ENCODE data around the gene TTLL5. TPM values are rescaled to one million over a fixed set of nuclear protein-coding genes. Genes with fewer than 3 reads are reported as not detected.

TTLL5 gene
- total and polyA plus RNA-seq, 9 of the 15 experiments (the other 6 are each of a cell fraction or from before 2014, with no cell fraction given) = 4.1 to 18.9 (median 12.6) TPM

DNA sequence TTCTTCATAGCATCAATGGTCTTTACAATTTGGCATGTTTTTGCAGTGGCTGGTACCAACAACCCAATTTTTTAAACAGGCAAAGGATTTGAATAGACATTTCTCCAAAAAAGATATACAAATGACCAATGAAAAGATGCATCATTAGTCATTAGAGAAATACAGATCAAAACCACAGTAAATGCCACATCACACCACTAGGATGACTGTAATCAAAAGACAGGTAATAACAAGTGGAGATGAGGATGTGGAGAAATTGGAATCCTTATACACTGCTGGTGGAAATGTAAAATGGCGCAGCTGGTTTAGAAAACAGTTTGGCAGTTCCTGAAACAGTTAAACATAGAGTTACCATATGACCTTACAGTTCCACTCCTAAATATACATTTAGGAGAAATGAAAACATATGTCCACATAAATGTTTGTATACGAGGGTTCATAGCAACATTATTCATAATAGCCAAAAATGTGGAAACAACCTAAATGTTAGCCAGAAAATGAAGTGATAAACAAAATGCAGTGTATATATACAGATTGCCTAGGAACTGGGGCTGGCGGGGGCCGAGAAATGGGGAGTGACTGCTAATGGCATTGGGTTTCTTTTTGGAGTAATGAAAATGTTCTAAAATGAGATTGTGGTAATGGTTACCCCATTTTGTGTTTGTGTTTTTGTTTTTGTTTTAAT, 265.5 kb downstream of the TTLL5 start (continued):
- TF ChIP-seq EHMT2 (IDR thresholded peaks at IDR 0.05) (no peak), EWSR1 (IDR thresholded peaks at IDR 0.05; ENCODE audit: borderline replicate concordance, low read depth, partially characterized antibody) (no peak), ZNF146 (CRISPR knock-in tag; IDR thresholded peaks at IDR 0.05; ENCODE audit: unreplicated experiment) (no peak)

DNA sequence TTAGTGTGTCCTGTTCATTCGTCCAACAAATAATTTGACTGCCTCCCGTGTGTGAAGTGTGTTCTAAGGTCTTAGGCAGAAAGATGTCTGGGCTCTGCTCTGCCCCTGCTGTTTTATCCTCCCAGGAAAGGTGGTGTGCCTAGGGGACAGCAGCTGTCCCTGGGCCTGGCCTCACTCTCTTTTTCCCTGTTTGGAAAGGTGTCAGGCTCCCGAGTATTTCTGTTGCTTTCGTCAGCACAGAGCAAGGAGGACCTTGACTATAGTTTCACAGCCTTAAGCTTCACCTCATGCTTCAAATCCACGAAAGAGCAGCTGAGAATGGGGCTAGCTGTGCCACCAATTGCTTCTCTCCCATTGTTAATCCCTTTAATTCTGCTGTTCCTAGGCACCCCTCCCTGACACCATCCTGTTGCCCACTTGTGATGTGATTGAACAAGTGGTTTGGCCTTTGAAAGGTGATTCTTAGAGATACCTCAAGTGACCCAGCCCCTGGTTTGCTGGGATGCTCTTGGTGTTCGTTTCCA, 266.6 kb downstream of the TTLL5 start:
- 50% methylated on average over 6 of the region's 6 CpGs for WGBS (ENCODE audit: insufficient coverage, low coverage, missing lambda C conversion rate)
- ATAC-seq (no peak; the same call in 2 of the 3 replicates), FAIRE-seq (no peak), DNase-seq (ENCODE audit: extremely low read depth in 1 of 4, low spot score in 3 of 4) (no peak)
- no TSS peak for BruUV-seq (replicated peaks)
- Histone ChIP-seq H3K27me3 (ENCODE audit: control insufficient read depth in 2 of 2, insufficient read depth in 2 of 2, low read length in 2 of 2) (no peaks in the 10 kb centered on the region), H4K20me1 (replicated peaks; ENCODE audit: control insufficient read depth, insufficient read depth, low read length) (no peaks in the 10 kb centered on the region), H3K4me2 (ENCODE audit: insufficient read depth, low read length) (no peak overlapping the region), H3K79me2 (ENCODE audit: control insufficient read depth, insufficient read depth, low read length) (no peaks in the 10 kb centered on the region), H3K9ac (ENCODE audit: insufficient read depth in 1 of 2, low read depth in 2 of 2, low read length in 2 of 2) (peak overlapping the region in 1 of 2 experiments; percentile 33; a peak in 1 of 4 replicates), H3K9me3 (replicated peaks; ENCODE audit: control insufficient read depth, insufficient read depth, low read depth, low read length) (no peaks in the 10 kb centered on the region), H3K27ac (ENCODE audit: extremely low read depth, low read depth, low read length) (no peak overlapping the region), H3K4me3 (no peak overlapping the region), H3K4me1 (replicated peaks in 1 of 2; ENCODE audit: control insufficient read depth in 2 of 2, insufficient read depth in 2 of 2, low read length in 2 of 2) (peaks cover 0 to 8% of the 10 kb centered on the region in 2 experiments; a peak in 2 of 5 replicates), H3K9me1 (ENCODE audit: control insufficient read depth, insufficient read depth, low read length) (no peaks in the 10 kb centered on the region), H2AFZ (ENCODE audit: low read depth, low read length) (no peak overlapping the region), H3K36me3 (ENCODE audit: control insufficient read depth, insufficient read depth, low read length) (no peaks in the 10 kb centered on the region; the same call in 2 of the 3 replicates)
- ChIA-PET POLR2A (interaction anchor here (0.7 to 1.2 kb wide), 2 partner anchors 9 to 760 kb away, joined by 3 read pairs; no protein-coding TSS in a partner anchor), CTCF (ENCODE audit: low intra/inter-chr PET ratio) (no interaction called here)
- intact Hi-C loops (cut with micrococcal nuclease) (no loop called here), in situ Hi-C loops (cut with MboI) (no loop called here)
- TF ChIP-seq, protein P1, sequence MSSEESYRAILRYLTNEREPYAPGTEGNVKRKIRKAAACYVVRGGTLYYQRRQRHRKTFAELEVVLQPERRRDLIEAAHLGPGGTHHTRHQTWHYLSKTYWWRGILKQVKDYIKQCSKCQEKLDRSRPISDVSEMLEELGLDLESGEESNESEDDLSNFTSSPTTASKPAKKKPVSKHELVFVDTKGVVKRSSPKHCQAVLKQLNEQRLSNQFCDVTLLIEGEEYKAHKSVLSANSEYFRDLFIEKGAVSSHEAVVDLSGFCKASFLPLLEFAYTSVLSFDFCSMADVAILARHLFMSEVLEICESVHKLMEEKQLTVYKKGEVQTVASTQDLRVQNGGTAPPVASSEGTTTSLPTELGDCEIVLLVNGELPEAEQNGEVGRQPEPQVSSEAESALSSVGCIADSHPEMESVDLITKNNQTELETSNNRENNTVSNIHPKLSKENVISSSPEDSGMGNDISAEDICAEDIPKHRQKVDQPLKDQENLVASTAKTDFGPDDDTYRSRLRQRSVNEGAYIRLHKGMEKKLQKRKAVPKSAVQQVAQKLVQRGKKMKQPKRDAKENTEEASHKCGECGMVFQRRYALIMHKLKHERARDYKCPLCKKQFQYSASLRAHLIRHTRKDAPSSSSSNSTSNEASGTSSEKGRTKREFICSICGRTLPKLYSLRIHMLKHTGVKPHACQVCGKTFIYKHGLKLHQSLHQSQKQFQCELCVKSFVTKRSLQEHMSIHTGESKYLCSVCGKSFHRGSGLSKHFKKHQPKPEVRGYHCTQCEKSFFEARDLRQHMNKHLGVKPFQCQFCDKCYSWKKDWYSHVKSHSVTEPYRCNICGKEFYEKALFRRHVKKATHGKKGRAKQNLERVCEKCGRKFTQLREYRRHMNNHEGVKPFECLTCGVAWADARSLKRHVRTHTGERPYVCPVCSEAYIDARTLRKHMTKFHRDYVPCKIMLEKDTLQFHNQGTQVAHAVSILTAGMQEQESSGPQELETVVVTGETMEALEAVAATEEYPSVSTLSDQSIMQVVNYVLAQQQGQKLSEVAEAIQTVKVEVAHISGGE (CRISPR knock-in tag; IDR thresholded peaks at IDR 0.05) = no peak
- TF ChIP-seq RUNX1 (IDR thresholded peaks at IDR 0.05; ENCODE audit: low read depth) (no peak), SAP30 (IDR thresholded peaks at IDR 0.05; ENCODE audit: borderline replicate concordance, insufficient read depth, low read depth, low read length, poor library complexity, severe bottlenecking) (no peak), ZNF212 (CRISPR knock-in tag; IDR thresholded peaks at IDR 0.05) (no peak), ZNF584 (CRISPR knock-in tag; IDR thresholded peaks at IDR 0.05; ENCODE audit: low read depth) (no peak), ZNF316 (IDR thresholded peaks at IDR 0.05) (no peak)
- TF ChIP-seq, protein P2, sequence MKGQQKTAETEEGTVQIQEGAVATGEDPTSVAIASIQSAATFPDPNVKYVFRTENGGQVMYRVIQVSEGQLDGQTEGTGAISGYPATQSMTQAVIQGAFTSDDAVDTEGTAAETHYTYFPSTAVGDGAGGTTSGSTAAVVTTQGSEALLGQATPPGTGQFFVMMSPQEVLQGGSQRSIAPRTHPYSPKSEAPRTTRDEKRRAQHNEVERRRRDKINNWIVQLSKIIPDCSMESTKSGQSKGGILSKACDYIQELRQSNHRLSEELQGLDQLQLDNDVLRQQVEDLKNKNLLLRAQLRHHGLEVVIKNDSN (CRISPR knock-in tag; IDR thresholded peaks at IDR 0.05) = no peak
- TF ChIP-seq, protein P3, sequence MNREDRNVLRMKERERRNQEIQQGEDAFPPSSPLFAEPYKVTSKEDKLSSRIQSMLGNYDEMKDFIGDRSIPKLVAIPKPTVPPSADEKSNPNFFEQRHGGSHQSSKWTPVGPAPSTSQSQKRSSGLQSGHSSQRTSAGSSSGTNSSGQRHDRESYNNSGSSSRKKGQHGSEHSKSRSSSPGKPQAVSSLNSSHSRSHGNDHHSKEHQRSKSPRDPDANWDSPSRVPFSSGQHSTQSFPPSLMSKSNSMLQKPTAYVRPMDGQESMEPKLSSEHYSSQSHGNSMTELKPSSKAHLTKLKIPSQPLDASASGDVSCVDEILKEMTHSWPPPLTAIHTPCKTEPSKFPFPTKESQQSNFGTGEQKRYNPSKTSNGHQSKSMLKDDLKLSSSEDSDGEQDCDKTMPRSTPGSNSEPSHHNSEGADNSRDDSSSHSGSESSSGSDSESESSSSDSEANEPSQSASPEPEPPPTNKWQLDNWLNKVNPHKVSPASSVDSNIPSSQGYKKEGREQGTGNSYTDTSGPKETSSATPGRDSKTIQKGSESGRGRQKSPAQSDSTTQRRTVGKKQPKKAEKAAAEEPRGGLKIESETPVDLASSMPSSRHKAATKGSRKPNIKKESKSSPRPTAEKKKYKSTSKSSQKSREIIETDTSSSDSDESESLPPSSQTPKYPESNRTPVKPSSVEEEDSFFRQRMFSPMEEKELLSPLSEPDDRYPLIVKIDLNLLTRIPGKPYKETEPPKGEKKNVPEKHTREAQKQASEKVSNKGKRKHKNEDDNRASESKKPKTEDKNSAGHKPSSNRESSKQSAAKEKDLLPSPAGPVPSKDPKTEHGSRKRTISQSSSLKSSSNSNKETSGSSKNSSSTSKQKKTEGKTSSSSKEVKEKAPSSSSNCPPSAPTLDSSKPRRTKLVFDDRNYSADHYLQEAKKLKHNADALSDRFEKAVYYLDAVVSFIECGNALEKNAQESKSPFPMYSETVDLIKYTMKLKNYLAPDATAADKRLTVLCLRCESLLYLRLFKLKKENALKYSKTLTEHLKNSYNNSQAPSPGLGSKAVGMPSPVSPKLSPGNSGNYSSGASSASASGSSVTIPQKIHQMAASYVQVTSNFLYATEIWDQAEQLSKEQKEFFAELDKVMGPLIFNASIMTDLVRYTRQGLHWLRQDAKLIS (CRISPR knock-in tag; IDR thresholded peaks at IDR 0.05) = no peak
